ENCODE data around the gene ANKLE1.
"Not testable (repeated sequence)": the region's sequence is repeated elsewhere in the genome, so short reads cannot be mapped to it uniquely, and the experiment has no call there.

Gene ANKLE1

GRCh38 chr19:17248011-17248776 is 33.5 kb upstream of the ANKLE1 start:
- ATAC-seq = no peak
- no peak for DNase-seq

- DNase-seq (no peak), ATAC-seq (no peak)
Observed at GRCh38 chr19:17249887-17250548, 31.7 kb upstream of the ANKLE1 start.

- ATAC-seq (no peak), DNase-seq (no peak)
Observed at GRCh38 chr19:17254636-17255035, 27.1 kb upstream of the ANKLE1 start.

GRCh38 chr19:17255150-17255621 is 26.5 kb upstream of the ANKLE1 start:
- ATAC-seq = no peak

GRCh38 chr19:17256130-17256529 is 25.6 kb upstream of the ANKLE1 start:
- DNase-seq = no peak
- no peak for ATAC-seq

More at GRCh38 chr19:17255150-17255621, 26.5 kb upstream of the ANKLE1 start:
- no peak for DNase-seq

- no peak for DNase-seq
Observed at GRCh38 chr19:17259118-17259780, 22.5 kb upstream of the ANKLE1 start.

GRCh38 chr19:17259934-17260333 is 21.8 kb upstream of the ANKLE1 start:
- DNase-seq (no peak), ATAC-seq (no peak)

More at GRCh38 chr19:17259118-17259780, 22.5 kb upstream of the ANKLE1 start:
- no peak for ATAC-seq

- peak; percentile 93 for DNase-seq
- ATAC-seq = peak; percentile 99
Observed at GRCh38 chr19:17260842-17261325, 20.8 kb upstream of the ANKLE1 start.

GRCh38 chr19:17262557-17262956 is 19.1 kb upstream of the ANKLE1 start:
- DNase-seq (no peak), ATAC-seq (no peak)

- ATAC-seq (no peak), DNase-seq (no peak)
Observed at GRCh38 chr19:17263712-17264640, 17.7 kb upstream of the ANKLE1 start.

GRCh38 chr19:17264641-17264979 is 17.1 kb upstream of the ANKLE1 start, which contains the start of gene USHBP1:
Gene USHBP1, minus strand, starts transcription at chr19:17264745. Its CDS starts 446 bp downstream, at chr19:17264299.
- DNase-seq = no peak

GRCh38 chr19:17266026-17266425 is 15.7 kb upstream of the ANKLE1 start:
- ATAC-seq (no peak), DNase-seq (no peak)

More at GRCh38 chr19:17264641-17264979, 17.1 kb upstream of the ANKLE1 start, which contains the start of gene USHBP1:
- no peak for ATAC-seq

GRCh38 chr19:17266589-17266974 is 15.1 kb upstream of the ANKLE1 start:
- DNase-seq = no peak
- ATAC-seq = peak; percentile 0

GRCh38 chr19:17266975-17267788 is 14.5 kb upstream of the ANKLE1 start, which contains the start of gene BABAM1:
Gene BABAM1, plus strand, starts transcription at chr19:17267443. Its CDS starts 1,364 bp downstream, at chr19:17268807.
- peak; percentile 93 for DNase-seq

GRCh38 chr19:17268754-17269153 is 12.9 kb upstream of the ANKLE1 start:
- DNase-seq (no peak), ATAC-seq (no peak)

More at GRCh38 chr19:17266975-17267788, 14.5 kb upstream of the ANKLE1 start, which contains the start of gene BABAM1:
- ATAC-seq = peak; percentile 94

GRCh38 chr19:17274892-17275291 is 6.8 kb upstream of the ANKLE1 start:
- not testable (repeated sequence) for DNase-seq, ATAC-seq

GRCh38 chr19:17275441-17276175 is 6.1 kb upstream of the ANKLE1 start:
- ATAC-seq = no peak
- DNase-seq = no peak

- DNase-seq (no peak), ATAC-seq (no peak)
Observed at GRCh38 chr19:17279436-17279835, 2.3 kb upstream of the ANKLE1 start.

- ATAC-seq (peak; percentile 89), DNase-seq (peak; percentile 89)
Observed at GRCh38 chr19:17282488-17283125, 906 bp downstream of the ANKLE1 start.

Data from stimulated activated naive CD8-positive, alpha-beta T cell treated with anti-CD3 and anti-CD28 coated beads, Interleukin-15, Interleukin-2, amounts not matched to agents 100 U/mL and 50 U/mL, for 24 hours (primary cell).